HG02571 (cell line): ENCODE results near the gene CLEC12A.

Source experiments
- ATAC-seq: cut with Tn5 transposase; IDR thresholded peaks from one replicate; pipeline ENCODE4 v1.9.1; 2021; ENCODE audit warnings: mild to moderate bottlenecking, moderate library complexity; ENCODE audit not compliant: unreplicated experiment

Gene CLEC12A

GRCh38 chr12:10031771-10032175, 60.6 kb downstream of the CLEC12A start:
- ATAC-seq = no peak

GRCh38 chr12:10033783-10034545, 62.8 kb downstream of the CLEC12A start:
- no peak for ATAC-seq
